HG03342 (cell line): ENCODE data around the gene MMAB.

Experiments used
- ATAC-seq: cut with Tn5 transposase; IDR thresholded peaks from one replicate; pipeline ENCODE4 v1.9.1; 2021; ENCODE audit warnings: mild to moderate bottlenecking, moderate library complexity; ENCODE audit not compliant: unreplicated experiment

The MMAB gene

GRCh38 chr12:109518820-109519665 is 54.3 kb downstream of the MMAB start:
- no peak for ATAC-seq

GRCh38 chr12:109517619-109518018 is 55.7 kb downstream of the MMAB start:
- ATAC-seq, result no peak

GRCh38 chr12:109513977-109514376 is 59.3 kb downstream of the MMAB start:
- no peak for ATAC-seq

GRCh38 chr12:109513051-109513450 is 60.3 kb downstream of the MMAB start:
- no peak for ATAC-seq

- no peak for ATAC-seq
Observed at GRCh38 chr12:109512608-109513007, 60.7 kb downstream of the MMAB start.

- no peak for ATAC-seq
Observed at GRCh38 chr12:109510196-109510595, 63.1 kb downstream of the MMAB start.

GRCh38 chr12:109504068-109504467 is 69.2 kb downstream of the MMAB start:
- ATAC-seq, result no peak
